PC-3 (cell line): Measurements from ENCODE around the gene TRAPPC2L.

Experiments
- EZH2 ChIP-seq: fragments of 300-600 bp; sonication (generic); IDR thresholded peaks from one replicate; pipeline ENCODE4 v1.6.1; 2017; ENCODE audit warnings: antibody characterized with exemption, mild to moderate bottlenecking, low read length; ENCODE audit not compliant: unreplicated experiment
- TF ChIP-seq, protein P1 (sequence below): fragments of 300-600 bp; sonication (generic); conservative IDR thresholded peaks from 2 replicates; pipeline ENCODE4 v1.5.1; 2017; ENCODE audit warnings: antibody characterized with exemption, low read depth, mild to moderate bottlenecking, low read length

DNA sequence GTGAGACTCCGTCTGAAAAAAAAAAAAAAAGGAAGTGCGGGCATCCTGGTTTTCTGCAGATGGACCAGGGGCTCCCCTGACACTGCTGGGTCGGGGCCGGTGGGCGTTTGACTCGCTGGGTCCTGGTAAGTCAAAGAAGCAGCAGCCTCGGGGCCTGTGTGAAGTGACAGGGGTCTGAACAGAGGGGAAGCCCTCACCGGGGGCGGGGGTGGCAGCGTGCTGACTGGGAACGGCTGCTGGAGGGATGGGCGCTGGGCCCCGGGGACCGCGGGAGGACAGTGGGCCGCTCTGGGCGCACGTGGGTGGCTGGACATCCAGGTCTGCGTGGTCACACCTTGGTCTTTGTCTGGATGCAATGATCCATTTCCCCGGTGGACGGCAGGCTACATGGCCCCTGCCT, 8.4 kb upstream of the TRAPPC2L start:
- TF ChIP-seq, protein P1, sequence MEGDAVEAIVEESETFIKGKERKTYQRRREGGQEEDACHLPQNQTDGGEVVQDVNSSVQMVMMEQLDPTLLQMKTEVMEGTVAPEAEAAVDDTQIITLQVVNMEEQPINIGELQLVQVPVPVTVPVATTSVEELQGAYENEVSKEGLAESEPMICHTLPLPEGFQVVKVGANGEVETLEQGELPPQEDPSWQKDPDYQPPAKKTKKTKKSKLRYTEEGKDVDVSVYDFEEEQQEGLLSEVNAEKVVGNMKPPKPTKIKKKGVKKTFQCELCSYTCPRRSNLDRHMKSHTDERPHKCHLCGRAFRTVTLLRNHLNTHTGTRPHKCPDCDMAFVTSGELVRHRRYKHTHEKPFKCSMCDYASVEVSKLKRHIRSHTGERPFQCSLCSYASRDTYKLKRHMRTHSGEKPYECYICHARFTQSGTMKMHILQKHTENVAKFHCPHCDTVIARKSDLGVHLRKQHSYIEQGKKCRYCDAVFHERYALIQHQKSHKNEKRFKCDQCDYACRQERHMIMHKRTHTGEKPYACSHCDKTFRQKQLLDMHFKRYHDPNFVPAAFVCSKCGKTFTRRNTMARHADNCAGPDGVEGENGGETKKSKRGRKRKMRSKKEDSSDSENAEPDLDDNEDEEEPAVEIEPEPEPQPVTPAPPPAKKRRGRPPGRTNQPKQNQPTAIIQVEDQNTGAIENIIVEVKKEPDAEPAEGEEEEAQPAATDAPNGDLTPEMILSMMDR: no peak
- no peak for TF ChIP-seq EZH2
